HG02678 (cell line): ENCODE results near the gene GLS2.
"Not testable (repeated sequence)": the region's sequence is repeated elsewhere in the genome, so short reads cannot be mapped to it uniquely, and the experiment has no call there.

Experiments used
- ATAC-seq: cut with Tn5 transposase; IDR thresholded peaks from one replicate; pipeline ENCODE4 v1.9.1; 2021; ENCODE audit warnings: mild to moderate bottlenecking, moderate library complexity; ENCODE audit not compliant: unreplicated experiment

The GLS2 gene

GRCh38 chr12:56448860-56449621, 38.9 kb downstream of the GLS2 start, which contains the start of gene TIMELESS:
TIMELESS (minus strand) TSS chr12:56449426; CDS start chr12:56434170, 15,256 bp downstream.
- ATAC-seq, result peak; percentile 95

GRCh38 chr12:56443208-56443607, 44.8 kb downstream of the GLS2 start:
- not testable (repeated sequence) for ATAC-seq

GRCh38 chr12:56437430-56438176, 50.4 kb downstream of the GLS2 start:
- ATAC-seq, result no peak

GRCh38 chr12:56434828-56435227, 53.1 kb downstream of the GLS2 start:
- ATAC-seq, result no peak

GRCh38 chr12:56431850-56432249, 56.1 kb downstream of the GLS2 start:
- ATAC-seq, result no peak

- no peak for ATAC-seq
Observed at GRCh38 chr12:56431288-56431687, 56.7 kb downstream of the GLS2 start.

GRCh38 chr12:56425940-56426438, 62.0 kb downstream of the GLS2 start:
- ATAC-seq, result no peak

GRCh38 chr12:56425193-56425592, 62.8 kb downstream of the GLS2 start:
- ATAC-seq, result no peak
